Measurements from ENCODE around the gene CCDC152. TPM values are rescaled to one million over a fixed set of nuclear protein-coding genes. Genes with fewer than 3 reads are reported as not detected.
"Not testable (repeated sequence)": the region's sequence is repeated elsewhere in the genome, so short reads cannot be mapped to it uniquely, and the experiment has no call there.

CCDC152 gene, protein sequence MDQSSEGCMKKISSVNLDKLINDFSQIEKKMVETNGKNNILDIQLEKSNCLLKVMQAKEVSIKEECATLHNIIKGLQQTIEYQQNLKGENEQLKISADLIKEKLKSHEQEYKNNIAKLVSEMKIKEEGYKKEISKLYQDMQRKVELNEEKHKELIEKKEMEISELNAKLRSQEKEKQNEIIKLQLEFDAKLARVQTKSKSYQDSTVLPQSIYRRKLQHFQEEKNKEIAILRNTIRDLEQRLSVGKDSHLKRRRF
- polyA plus RNA-seq, result 10 to 100 TPM in 1 of 4 donors, 1 to 10 TPM in 3; 1.6 to 42.6 (median 3.9) TPM
- long read RNA-seq, donor 1, partial matches to known transcripts, result 5,417 of 6,322 reads
- long read RNA-seq, donor 1, other reads (novel, unspliced or antisense), result 904 of 6,322 reads
- long read RNA-seq, donor 2, partial matches to known transcripts, result 955 of 1,058 reads
- long read RNA-seq, donor 2, other reads (novel, unspliced or antisense), result 103 of 1,058 reads
- long read RNA-seq, donor 3, partial matches to known transcripts, result 1,059 of 1,138 reads
- long read RNA-seq, donor 3, other reads (novel, unspliced or antisense), result 79 of 1,138 reads
- long read RNA-seq, donor 4, result 0 reads
- long read RNA-seq, donor 5, result 0 reads
- long read RNA-seq, donor 6, partial matches to known transcripts, result 1,524 of 1,690 reads
- long read RNA-seq, donor 6, other reads (novel, unspliced or antisense), result 166 of 1,690 reads
- long read RNA-seq, donor 7, transcript CCDC152-201 (9 exons, 3,431 nt), result major isoform, 5 of 192 reads
- long read RNA-seq, donor 7, partial matches to known transcripts, result 182 of 192 reads
- long read RNA-seq, donor 7, other reads (novel, unspliced or antisense), result 5 of 192 reads
- long read RNA-seq, donor 8, result 0 reads
- long read RNA-seq, donor 9, partial matches to known transcripts, result 0 of 1 reads
- long read RNA-seq, donor 9, other reads (novel, unspliced or antisense), result 0 of 1 reads
- long read RNA-seq, donor 10, partial matches to known transcripts, result 1,789 of 2,008 reads
- long read RNA-seq, donor 10, other reads (novel, unspliced or antisense), result 218 of 2,008 reads

GRCh38 chr5:42756606-42757601 lies at the start of gene CCDC152:
TSS of gene CCDC152 (plus strand) at chr5:42756818. CDS start at chr5:42759122, 2,304 bp downstream.
- H3K27ac ChIP-seq (ENCODE audit: low read depth in 1 of 3, low read length in 2 of 3), result no peak within 1 kb of the TSS
- WGBS, 3 donors, result 26 to 33% (median 27%) methylated on average over 35 of the region's 35 CpGs
- H3K36me3 ChIP-seq (ENCODE audit: control insufficient read depth in 3 of 3, insufficient read depth in 2 of 3, low read depth in 1 of 3, low read length in 3 of 3), result no peaks in the 10 kb centered on the region
- peak within 1 kb of the TSS in 1 of 3 donors; percentile 21 for H3K4me3 ChIP-seq (ENCODE audit: low read depth in 1 of 3, low read length in 3 of 3)
- peak in 1 of 2 donors; percentile 6 for DNase-seq
- no peak for FAIRE-seq
- H3K27me3 ChIP-seq (ENCODE audit: control insufficient read depth in 3 of 3, insufficient read depth in 3 of 3, low read length in 3 of 3), result peaks cover 0 to 11% (median 2%) of the 10 kb centered on the region in 3 donors
- no peaks in the 10 kb centered on the region for H3K9me3 ChIP-seq (ENCODE audit: control insufficient read depth in 2 of 2, insufficient read depth in 1 of 2, low read depth in 1 of 2, low read length in 1 of 2)
- no peaks in the 10 kb centered on the region for H3K4me1 ChIP-seq (ENCODE audit: control insufficient read depth in 3 of 3, insufficient read depth in 2 of 3, low read depth in 1 of 3, low read length in 2 of 3)

DNA sequence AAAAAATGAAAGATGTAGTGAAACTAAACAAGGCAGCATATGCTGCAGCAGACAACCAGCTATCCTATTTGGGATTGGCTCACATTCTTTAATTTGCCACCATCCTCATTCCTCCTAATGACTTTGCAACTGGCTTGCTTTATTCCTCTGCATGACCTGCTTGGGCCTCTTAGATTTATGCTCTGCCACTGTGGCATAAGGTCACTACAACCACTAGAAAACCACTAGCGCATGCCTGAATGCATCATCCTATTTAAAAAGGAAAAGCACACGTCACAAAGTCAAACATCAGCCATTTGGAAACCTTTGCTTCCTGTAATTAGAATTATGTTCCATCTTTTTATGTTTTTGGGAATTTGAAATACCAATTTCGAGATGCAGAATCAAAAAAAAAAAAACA lies 40.8 kb upstream of the CCDC152 start:
- H3K9me3 ChIP-seq (ENCODE audit: control insufficient read depth in 2 of 2, insufficient read depth in 1 of 2, low read depth in 1 of 2, low read length in 1 of 2), result no peaks in the 10 kb centered on the region
- WGBS, 3 donors, result 64 to 83% (median 77%) methylated on average over 3 of the region's 3 CpGs

GRCh38 chr5:42718591-42718990 lies 38.0 kb upstream of the CCDC152 start:
- no peaks in the 10 kb centered on the region for H3K27me3 ChIP-seq (ENCODE audit: control insufficient read depth in 3 of 3, insufficient read depth in 3 of 3, low read length in 3 of 3)
- 71 to 79% (median 78%) methylated on average over 4 of the region's 4 CpGs for WGBS, 3 donors
- DNase-seq (no peak), FAIRE-seq (no peak)
- H3K27ac ChIP-seq (ENCODE audit: low read depth in 1 of 3, low read length in 2 of 3), result no peak overlapping the region
- H3K4me3 ChIP-seq (ENCODE audit: low read depth in 1 of 3, low read length in 3 of 3), result no peak overlapping the region
- no peaks in the 10 kb centered on the region for H3K36me3 ChIP-seq (ENCODE audit: control insufficient read depth in 3 of 3, insufficient read depth in 2 of 3, low read depth in 1 of 3, low read length in 3 of 3)
- H3K4me1 ChIP-seq (ENCODE audit: control insufficient read depth in 3 of 3, insufficient read depth in 2 of 3, low read depth in 1 of 3, low read length in 2 of 3), result no peaks in the 10 kb centered on the region
- H3K9me3 ChIP-seq (ENCODE audit: control insufficient read depth in 2 of 2, insufficient read depth in 1 of 2, low read depth in 1 of 2, low read length in 1 of 2), result no peaks in the 10 kb centered on the region

More for the DNA sequence above, 40.8 kb upstream of the CCDC152 start:
- FAIRE-seq (no peak), DNase-seq (no peak)
- Histone ChIP-seq H3K4me3 (ENCODE audit: low read depth in 1 of 3, low read length in 3 of 3) (no peak overlapping the region), H3K27ac (ENCODE audit: low read depth in 1 of 3, low read length in 2 of 3) (no peak overlapping the region), H3K27me3 (ENCODE audit: control insufficient read depth in 3 of 3, insufficient read depth in 3 of 3, low read length in 3 of 3) (no peaks in the 10 kb centered on the region), H3K36me3 (ENCODE audit: control insufficient read depth in 3 of 3, insufficient read depth in 2 of 3, low read depth in 1 of 3, low read length in 3 of 3) (no peaks in the 10 kb centered on the region), H3K4me1 (ENCODE audit: control insufficient read depth in 3 of 3, insufficient read depth in 2 of 3, low read depth in 1 of 3, low read length in 2 of 3) (no peaks in the 10 kb centered on the region)

DNA sequence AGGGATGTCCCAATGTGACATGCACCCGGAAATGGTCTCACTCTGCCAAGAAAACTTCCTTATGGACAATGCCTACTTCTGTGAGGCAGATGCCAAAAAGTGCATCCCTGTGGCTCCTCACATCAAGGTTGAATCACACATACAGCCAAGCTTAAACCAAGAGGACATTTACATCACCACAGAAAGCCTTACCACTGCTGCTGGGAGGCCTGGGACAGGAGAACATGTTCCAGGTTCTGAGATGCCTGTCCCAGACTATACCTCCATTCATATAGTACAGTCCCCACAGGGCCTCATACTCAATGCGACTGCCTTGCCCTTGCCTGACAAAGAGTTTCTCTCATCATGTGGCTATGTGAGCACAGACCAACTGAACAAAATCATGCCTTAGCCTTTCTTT lies 37.6 kb upstream of the CCDC152 start:
- DNase-seq, result no peak
- Histone ChIP-seq H3K27me3 (ENCODE audit: control insufficient read depth in 3 of 3, insufficient read depth in 3 of 3, low read length in 3 of 3) (no peaks in the 10 kb centered on the region), H3K9me3 (ENCODE audit: control insufficient read depth in 2 of 2, insufficient read depth in 1 of 2, low read depth in 1 of 2, low read length in 1 of 2) (no peaks in the 10 kb centered on the region), H3K4me1 (ENCODE audit: control insufficient read depth in 3 of 3, insufficient read depth in 2 of 3, low read depth in 1 of 3, low read length in 2 of 3) (no peaks in the 10 kb centered on the region), H3K36me3 (ENCODE audit: control insufficient read depth in 3 of 3, insufficient read depth in 2 of 3, low read depth in 1 of 3, low read length in 3 of 3) (no peaks in the 10 kb centered on the region), H3K4me3 (ENCODE audit: low read depth in 1 of 3, low read length in 3 of 3) (no peak overlapping the region), H3K27ac (ENCODE audit: low read depth in 1 of 3, low read length in 2 of 3) (no peak overlapping the region)
- WGBS, 3 donors, result 72 to 86% (median 80%) methylated on average over 2 of the region's 2 CpGs
- no peak for FAIRE-seq

GRCh38 chr5:42720251-42720650 lies 36.4 kb upstream of the CCDC152 start:
- no peak overlapping the region for H3K4me3 ChIP-seq (ENCODE audit: low read depth in 1 of 3, low read length in 3 of 3)
- H3K36me3 ChIP-seq (ENCODE audit: control insufficient read depth in 3 of 3, insufficient read depth in 2 of 3, low read depth in 1 of 3, low read length in 3 of 3), result no peaks in the 10 kb centered on the region
- H3K27ac ChIP-seq (ENCODE audit: low read depth in 1 of 3, low read length in 2 of 3), result no peak overlapping the region
- H3K27me3 ChIP-seq (ENCODE audit: control insufficient read depth in 3 of 3, insufficient read depth in 3 of 3, low read length in 3 of 3), result no peaks in the 10 kb centered on the region
- H3K9me3 ChIP-seq (ENCODE audit: control insufficient read depth in 2 of 2, insufficient read depth in 1 of 2, low read depth in 1 of 2, low read length in 1 of 2), result no peaks in the 10 kb centered on the region
- H3K4me1 ChIP-seq (ENCODE audit: control insufficient read depth in 3 of 3, insufficient read depth in 2 of 3, low read depth in 1 of 3, low read length in 2 of 3), result no peaks in the 10 kb centered on the region
- DNase-seq, result no peak
- FAIRE-seq, result no peak
- 59 to 63% (median 59%) methylated on average over 6 of the region's 6 CpGs for WGBS, 3 donors

DNA sequence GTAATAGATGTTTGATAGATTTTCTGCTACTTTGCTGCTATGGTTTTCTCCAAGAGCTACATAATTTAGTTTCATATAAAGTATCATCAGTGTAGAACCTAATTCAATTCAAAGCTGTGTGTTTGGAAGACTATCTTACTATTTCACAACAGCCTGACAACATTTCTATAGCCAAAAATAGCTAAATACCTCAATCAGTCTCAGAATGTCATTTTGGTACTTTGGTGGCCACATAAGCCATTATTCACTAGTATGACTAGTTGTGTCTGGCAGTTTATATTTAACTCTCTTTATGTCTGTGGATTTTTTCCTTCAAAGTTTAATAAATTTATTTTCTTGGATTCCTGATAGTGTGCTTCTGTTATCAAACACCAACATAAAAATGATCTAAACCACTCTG lies 35.1 kb upstream of the CCDC152 start:
- Histone ChIP-seq H3K27ac (ENCODE audit: low read depth in 1 of 3, low read length in 2 of 3) (no peak overlapping the region), H3K9me3 (ENCODE audit: control insufficient read depth in 2 of 2, insufficient read depth in 1 of 2, low read depth in 1 of 2, low read length in 1 of 2) (no peaks in the 10 kb centered on the region), H3K4me3 (ENCODE audit: low read depth in 1 of 3, low read length in 3 of 3) (no peak overlapping the region), H3K4me1 (ENCODE audit: control insufficient read depth in 3 of 3, insufficient read depth in 2 of 3, low read depth in 1 of 3, low read length in 2 of 3) (no peaks in the 10 kb centered on the region), H3K36me3 (ENCODE audit: control insufficient read depth in 3 of 3, insufficient read depth in 2 of 3, low read depth in 1 of 3, low read length in 3 of 3) (no peaks in the 10 kb centered on the region), H3K27me3 (ENCODE audit: control insufficient read depth in 3 of 3, insufficient read depth in 3 of 3, low read length in 3 of 3) (no peaks in the 10 kb centered on the region)
- FAIRE-seq (no peak), DNase-seq (no peak)

- H3K4me1 ChIP-seq (ENCODE audit: control insufficient read depth in 3 of 3, insufficient read depth in 2 of 3, low read depth in 1 of 3, low read length in 2 of 3); DNase-seq; H3K36me3 ChIP-seq (ENCODE audit: control insufficient read depth in 3 of 3, insufficient read depth in 2 of 3, low read depth in 1 of 3, low read length in 3 of 3); H3K27ac ChIP-seq (ENCODE audit: low read depth in 1 of 3, low read length in 2 of 3); H3K4me3 ChIP-seq (ENCODE audit: low read depth in 1 of 3, low read length in 3 of 3); H3K9me3 ChIP-seq (ENCODE audit: control insufficient read depth in 2 of 2, insufficient read depth in 1 of 2, low read depth in 1 of 2, low read length in 1 of 2); H3K27me3 ChIP-seq (ENCODE audit: control insufficient read depth in 3 of 3, insufficient read depth in 3 of 3, low read length in 3 of 3); FAIRE-seq: not testable (repeated sequence)
- WGBS, 3 donors, result 94 to 95% (median 94%) methylated on average over 14 to 17 of the region's 24 CpGs
Measured at GRCh38 chr5:42734531-42735058, 22.0 kb upstream of the CCDC152 start.
